Dermis blood vessel endothelial cell (primary cell): ENCODE measurements around the gene JOSD1. TPM values are rescaled to one million over a fixed set of nuclear protein-coding genes. Genes with fewer than 3 reads are reported as not detected.
"Not testable (repeated sequence)": the region's sequence is repeated elsewhere in the genome, so short reads cannot be mapped to it uniquely, and the experiment has no call there.

Source experiments
- DNase-seq: peaks from one replicate; pipeline ENCODE4 v3.0.0; 2010
- total RNA-seq: library from RNA; depleted of rRNA; stranded (reverse); fragments of >200 nt; gene quantifications from 2 replicates; pipeline ENCODE4 v1.2.3, GENCODE V29; 2014

JOSD1 gene
- total RNA-seq, 1 donor from 2014 or later: 98.4 TPM

DNA sequence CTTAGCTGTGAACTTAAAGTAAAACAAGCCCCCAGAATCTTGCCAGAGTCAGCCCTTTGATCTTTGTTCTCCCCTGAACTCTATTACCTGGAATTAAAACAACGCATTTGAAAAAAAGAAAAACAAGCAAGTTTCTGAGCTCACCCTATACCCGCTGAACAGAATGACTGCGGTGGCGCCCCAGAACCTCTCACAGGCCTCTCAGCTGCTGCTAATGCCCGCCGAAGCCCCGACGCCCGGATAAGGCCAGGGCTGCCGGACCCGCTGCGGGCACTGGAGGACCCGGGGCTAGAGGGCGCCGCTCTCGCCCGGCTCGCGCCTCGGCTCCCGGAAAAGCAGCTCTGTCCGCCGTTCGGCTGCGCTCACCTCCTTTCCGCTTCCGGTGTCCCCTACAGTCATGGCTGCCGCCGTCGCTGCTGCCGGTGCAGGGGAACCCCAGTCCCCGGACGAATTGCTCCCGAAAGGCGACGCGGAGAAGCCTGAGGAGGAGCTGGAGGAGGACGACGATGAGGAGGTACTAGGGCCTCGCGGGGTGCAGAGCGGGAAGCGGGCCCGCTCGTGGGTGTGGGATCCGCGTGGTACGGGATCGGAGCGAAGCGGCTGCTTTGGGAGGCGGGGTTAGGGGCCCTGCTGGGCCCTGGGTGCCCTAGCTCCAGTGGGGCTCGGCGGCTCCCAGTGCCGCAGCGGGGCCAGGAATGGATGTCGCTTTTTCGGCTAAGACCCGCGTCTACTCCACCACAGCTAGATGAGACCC, 19.0 kb downstream of the JOSD1 start, which contains the start of gene TOMM22:
Gene TOMM22 (plus strand): TSS at position 376 of the 754 bp plus-strand sequence. CDS start 22 bp downstream, at position 398.
- peak; percentile 92 for DNase-seq

DNA sequence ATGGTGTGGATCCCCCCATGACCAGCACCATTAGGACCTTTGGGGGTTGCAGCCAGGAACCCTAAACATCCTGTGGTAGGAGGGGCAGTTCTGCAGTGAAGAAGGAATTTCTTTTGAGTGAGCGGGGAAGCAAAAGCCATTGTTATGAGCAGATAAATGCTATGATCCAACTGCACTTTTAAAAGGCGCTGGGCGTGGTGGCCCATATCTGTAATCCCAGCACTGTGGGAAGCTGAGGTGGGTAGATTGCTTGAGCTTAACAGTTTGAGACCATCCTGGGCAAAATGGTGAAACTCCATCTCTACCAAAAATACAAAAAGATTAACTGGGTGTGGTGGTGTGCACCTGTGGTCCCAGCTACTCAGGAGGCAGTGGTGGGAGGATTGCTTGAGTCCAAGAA, 24.9 kb downstream of the JOSD1 start:
- no peak for DNase-seq

DNA sequence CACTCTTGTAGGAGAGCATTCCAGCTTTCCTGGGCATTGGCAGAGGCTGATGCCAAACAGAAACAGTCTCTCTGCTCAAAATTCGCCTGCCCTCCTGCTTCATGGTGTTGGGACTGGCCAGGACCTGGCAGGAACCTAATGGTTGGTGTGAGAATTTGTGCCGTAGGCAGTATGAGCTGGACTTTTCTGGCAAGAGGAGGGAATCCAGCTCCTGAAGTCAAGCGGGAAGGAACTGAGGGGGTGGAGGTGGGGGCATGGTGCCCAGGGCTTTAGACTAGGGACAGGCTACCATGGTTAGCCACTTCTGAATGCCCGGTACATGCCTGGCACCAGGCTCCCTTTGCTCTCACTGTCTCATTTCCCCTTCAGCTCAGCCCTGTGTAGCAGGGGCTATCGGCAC, 25.9 kb downstream of the JOSD1 start:
- no peak for DNase-seq

DNA sequence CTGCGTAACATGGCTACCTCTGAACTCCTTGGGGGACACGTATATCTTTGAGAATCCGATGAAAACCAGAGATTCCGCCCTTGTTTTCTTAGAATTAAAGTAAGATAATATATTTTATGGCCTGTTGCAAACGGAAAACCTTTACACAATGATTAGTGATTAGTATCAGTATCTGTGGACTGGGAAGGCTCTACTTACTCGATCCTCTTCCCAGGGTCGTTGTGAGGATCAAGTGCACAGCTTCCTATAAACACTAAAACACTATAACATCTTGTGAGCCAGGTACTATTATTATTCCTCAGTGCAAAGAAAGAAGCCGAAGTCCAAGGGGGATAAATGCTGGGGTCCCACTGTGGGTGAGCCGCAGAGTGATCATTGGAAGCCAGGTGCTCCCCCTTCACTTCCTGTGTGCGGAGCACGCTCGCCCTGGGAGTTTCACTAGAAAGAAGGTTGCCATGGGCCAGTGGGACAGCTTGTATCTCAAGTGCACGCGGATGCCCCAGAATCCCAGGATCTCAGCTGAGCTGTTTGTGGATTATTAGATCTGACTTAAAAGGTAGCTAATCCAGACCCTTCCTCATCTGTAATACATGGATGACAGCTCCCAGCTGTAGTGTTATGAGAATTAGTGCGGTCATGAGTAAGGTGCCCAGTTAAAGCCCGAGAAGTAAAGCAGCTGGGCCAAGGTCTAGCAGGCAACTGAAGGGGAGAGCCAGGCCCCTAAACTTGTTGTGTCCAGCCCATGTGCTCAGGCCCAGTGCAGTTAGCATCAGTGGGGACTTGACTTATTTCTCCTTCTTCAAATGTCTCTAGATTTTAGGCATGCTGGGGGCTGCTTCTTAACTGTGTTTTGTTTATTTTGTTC, 43.5 kb downstream of the JOSD1 start:
- peak; percentile 29 for DNase-seq

DNA sequence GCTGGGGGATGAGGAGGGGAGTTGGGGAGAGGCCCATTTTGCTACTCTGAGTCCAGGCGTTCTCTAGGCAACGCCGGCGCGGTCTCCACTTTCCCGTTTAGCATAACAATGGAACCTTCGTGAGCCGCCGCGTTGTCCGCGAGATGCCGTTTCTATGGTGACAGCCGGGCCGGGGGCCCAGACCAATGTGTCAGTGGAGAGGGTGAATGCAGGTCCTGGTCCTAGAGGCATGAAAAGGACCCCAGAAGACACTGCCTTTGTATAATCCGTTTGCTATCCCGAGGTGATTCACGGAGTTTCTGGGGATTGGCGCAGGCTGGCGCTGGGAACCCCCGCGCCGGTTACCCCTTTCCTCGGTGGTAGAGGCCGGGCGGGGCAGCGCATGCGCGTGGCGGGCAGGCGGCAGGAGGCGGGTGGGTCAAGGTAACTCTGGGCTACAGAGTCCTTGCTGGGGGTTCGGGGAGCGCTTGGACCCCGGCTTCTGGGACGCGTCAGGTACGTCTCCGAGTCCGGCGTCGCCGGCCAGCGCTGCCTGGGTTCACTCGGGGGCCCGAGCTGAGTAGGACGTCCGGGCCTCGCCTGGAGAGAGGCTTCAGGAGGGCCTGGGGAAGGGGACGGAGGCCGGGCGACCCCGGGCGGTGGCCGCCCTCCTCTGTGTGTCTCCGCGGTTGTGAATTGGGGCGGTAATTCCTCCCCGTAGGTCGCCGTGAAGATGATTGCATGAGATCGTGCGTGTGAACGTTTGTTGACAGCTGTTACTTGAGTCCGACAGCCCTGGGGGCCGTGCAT, 44.3 kb downstream of the JOSD1 start, which contains the start of the genes CBY1 and FAM227A:
Gene CBY1 (plus strand): TSS at position 383 of the 789 bp plus-strand sequence. CDS start 11,417 bp downstream, outside the sequence.
Gene FAM227A (minus strand): TSS at position 137 of the 789 bp plus-strand sequence. CDS start 6,224 bp downstream, outside the sequence.
- peak; percentile 94 for DNase-seq

DNA sequence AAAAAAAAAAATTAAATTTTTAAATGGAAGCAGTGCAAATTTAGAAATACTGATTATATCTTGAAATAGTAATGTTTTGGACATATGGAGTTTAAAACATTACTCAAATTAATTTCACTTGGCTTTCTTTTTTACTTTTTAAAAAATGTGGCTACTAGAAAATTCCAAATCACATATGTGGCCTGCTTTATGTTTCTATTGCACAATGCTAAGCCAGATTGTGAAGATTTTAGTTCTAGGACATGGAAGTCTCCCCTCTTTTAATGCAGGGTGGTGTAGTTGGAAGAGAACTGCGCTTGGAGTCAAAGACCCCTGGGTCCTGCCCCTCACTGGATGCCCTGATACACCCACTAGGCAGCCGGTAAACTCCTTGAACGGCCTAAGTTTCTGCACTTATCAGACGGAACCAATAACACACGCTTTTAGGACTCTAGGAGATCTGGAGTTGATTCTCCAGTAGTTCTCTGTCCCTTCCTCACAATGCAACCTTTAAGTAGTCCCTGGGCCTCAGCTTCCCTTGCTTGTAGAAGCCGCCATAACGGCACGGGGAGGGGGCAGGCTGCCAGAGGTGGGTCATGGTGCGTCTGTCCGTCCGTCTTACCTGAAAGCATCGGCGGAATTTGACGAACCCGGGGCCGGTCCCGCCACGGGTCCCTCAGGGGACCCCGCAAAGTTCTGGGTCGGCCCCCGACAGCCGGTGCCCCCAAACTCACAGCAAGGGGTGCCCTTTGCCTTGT, 45.1 kb downstream of the JOSD1 start:
- DNase-seq: peak; percentile 25

DNA sequence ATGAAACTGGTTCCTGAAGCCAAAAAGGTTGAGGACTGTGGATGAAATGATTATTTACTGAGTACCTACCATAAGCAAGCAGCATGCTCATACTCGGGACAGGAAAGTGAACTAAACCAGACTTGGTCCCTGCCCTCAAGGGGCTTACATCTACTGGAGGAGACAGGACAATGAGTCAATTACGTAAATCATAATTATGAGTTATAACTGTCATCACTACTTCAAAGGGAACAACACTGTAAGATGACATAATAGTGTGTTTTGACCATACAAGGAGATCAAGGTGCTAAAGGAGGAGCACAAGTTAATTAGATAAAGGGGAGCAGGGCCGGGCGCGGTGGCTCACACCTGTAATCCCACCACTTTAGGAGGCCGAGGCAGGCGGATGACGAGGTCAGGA, 47.0 kb downstream of the JOSD1 start:
- DNase-seq: no peak

DNA sequence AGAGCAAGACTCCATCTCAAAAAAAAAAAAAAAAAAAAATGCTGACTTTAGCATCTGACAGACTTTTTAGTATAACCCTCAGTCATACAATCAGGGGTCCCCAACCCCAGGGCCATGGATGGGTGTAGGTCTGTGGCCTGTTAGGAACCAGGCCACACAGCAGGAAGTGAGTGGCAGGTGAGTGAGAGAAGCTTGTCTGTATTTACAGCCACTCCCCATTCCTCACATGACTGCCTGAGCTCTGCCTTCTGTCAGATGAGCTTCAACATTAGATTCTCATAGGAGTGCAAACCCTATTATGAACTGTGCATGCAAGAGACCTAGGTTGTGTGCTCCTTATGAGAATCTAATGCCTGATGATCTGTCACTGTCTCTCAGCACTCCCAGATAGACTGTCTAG, 47.9 kb downstream of the JOSD1 start:
- no peak for DNase-seq

DNA sequence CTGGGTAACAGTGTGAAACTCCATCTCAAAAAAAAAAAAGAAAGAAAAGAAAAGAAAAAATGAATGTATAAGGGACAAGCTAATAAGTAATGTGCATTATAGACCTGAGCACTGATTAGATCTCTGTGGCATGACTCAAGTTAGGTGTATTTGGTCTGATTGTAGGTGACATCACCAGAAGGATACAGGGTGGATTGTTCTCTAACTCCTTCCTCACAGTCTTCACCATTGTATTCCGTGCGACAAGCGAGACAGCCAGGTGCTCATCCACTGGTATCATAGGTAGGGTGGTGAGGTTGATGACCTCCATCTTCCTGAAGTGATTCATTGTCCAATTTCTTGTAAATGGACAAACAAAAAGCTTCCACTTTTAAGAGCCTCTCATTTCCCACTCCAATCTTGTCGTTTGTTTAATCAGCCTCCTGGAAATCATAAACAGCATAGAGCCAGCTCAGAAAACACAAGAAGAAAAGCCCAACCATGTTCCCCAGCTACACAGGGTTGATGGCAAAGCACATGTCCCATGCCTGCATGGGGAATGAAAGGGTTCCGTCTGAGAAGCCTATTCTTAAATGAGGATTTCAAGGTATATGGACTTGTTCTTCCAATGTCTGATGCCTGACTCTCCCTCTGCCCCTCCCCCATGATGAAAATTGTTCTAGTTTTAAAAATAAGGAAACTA, 50.8 kb downstream of the JOSD1 start:
- no peak for DNase-seq

DNA sequence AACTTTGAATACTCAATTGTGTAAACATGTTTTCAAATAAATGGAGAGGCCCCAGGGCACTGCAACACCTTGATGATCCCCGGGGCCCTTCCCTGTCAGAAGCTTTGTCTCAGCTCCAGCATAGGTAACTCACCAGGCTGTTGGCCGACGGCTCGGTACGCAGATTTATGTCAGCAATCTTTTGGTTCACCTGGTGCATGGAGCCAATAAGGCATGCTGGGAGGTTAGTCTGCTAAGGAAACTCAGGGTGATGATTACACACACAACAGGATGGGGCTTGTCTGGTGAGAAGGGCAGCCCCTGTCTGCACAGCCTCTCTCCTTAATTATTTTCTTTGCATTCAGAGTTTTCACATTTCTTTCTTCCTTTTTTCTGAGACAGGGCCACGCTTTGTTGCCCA, 55.3 kb downstream of the JOSD1 start:
- DNase-seq: no peak

DNA sequence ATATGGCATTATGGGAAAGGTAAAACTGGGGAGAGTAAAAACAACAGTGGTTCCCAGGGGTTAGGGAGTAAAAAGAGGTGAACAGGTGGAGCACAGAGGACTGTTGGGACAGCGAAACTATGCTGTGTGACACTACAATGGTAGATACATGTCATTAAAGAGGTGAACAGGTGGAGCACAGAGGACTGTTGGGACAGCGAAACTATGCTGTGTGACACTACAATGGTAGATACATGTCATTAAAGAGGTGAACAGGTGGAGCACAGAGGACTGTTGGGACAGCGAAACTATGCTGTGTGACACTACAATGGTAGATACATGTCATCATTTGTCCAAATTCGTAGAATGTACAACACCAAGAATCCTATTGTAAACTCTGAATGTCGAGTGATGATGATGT, 56.5 kb downstream of the JOSD1 start:
- not testable (repeated sequence) for DNase-seq

DNA sequence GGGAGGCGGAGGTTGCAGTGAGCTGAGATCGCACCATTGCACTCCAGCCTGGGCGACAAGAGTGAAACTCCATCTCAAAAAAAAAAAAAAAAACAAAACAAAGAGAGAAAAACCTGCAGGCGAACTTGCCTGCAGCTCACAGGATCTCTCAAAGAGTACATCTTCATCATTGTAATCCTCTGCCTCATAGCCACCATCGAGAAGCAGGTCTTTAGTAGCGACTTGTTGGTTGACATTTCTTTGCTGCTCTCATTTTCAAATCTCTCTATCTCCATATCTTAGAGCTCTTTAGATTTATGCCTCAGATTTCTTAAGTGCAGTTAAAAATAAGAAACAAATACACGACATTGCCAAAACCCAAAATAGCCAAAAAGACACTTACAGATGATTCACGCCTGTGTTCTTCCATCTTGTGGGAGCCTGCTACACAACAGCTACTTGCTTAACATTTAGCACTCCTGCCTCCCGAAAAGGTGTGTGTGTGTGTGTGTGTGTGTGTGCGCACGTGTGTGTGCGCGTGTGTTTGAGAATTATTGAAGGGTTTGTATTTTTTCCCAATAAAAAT, 59.2 kb downstream of the JOSD1 start:
- no peak for DNase-seq

DNA sequence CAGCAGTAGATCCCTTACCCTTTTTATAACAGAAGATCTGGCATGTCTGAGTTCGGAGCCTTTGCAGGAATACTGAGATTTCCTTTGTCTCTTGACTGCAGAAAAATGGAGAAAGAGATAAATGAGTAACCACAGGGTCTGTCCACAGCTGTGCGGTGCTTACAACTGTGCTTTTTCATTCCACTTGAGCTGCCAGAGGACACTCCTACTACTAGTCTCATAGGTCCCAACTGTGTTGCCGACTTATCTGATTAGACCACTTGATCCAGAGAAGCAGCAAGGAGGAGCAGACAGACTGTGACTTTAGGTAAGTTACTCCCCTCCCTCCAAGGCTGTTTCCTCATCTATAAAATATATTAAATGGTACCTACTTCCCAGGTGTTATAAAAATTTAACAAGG, 62.0 kb downstream of the JOSD1 start:
- no peak for DNase-seq

DNA sequence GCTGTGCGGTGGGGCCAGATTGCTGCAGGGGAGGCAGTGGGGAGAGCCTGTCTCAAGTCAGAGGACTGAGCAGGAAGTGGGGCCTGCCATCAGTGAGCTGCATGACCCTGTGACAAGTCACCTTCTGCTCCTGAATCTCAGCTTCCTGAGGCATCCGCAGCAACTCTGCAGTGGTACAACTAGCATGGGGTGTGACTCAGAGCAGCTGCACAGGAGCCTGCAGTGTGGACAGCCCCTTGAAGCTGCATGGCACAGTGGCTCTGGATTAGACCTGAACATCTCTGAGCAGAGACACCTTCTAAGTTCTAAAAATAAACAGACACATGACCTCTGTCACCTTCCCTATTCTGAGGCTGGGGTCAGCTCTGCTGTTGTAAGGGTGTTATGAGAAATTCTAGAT, 62.5 kb downstream of the JOSD1 start:
- no peak for DNase-seq

Other genes with a start within 250 kb of the JOSD1 start
- not detected in 2 replicates for gene KCNJ4, start 245.7 kb downstream of the JOSD1 start, total RNA-seq
- gene KDELR3, start 232.8 kb downstream of the JOSD1 start, total RNA-seq: 30.6 and 45.3 TPM in 2 replicates
- gene DDX17, start 194.6 kb downstream of the JOSD1 start, total RNA-seq: 414 and 538 TPM in 2 replicates
- gene DMC1, start 130.8 kb downstream of the JOSD1 start, total RNA-seq: 0.85 and 1.8 TPM in 2 replicates
- gene FAM227A, start 44.6 kb downstream of the JOSD1 start, total RNA-seq: 0.34 and 0.65 TPM in 2 replicates
- 15.1 and 18.4 TPM in 2 replicates for gene CBY1, start 44.3 kb downstream of the JOSD1 start, total RNA-seq
- 59.8 and 76.6 TPM in 2 replicates for gene TOMM22, start 19.0 kb downstream of the JOSD1 start, total RNA-seq
- gene GTPBP1, start 5.0 kb upstream of the JOSD1 start, total RNA-seq: 35.1 and 46.7 TPM in 2 replicates
- 186 and 260 TPM in 2 replicates for gene SUN2, start 55.1 kb upstream of the JOSD1 start, total RNA-seq
- 15.3 and 16.3 TPM in 2 replicates for gene DNAL4, start 93.2 kb upstream of the JOSD1 start, total RNA-seq
- 0.34 and 0.84 TPM in 2 replicates for gene NPTXR, start 143.1 kb upstream of the JOSD1 start, total RNA-seq
- gene CBX6, start 171.3 kb upstream of the JOSD1 start, total RNA-seq: 22.1 and 32.4 TPM in 2 replicates